Upper lobe of left lung (tissue), 4 donors: Measurements from ENCODE around the gene MLXIPL.

Experiments
- EP300 ChIP-seq, 4 donors: sonication (generic); formaldehyde crosslinking; IDR thresholded peaks; one replicate each; pipeline ENCODE4 v1.5.1; 2017; ENCODE audit warnings: antibody characterized with exemption in 4 of 4, control low read depth in 2 of 4
- POLR2A ChIP-seq, 4 donors: fragments of 450-650 bp; IDR thresholded peaks; one replicate each; pipeline ENCODE4 v1.5.1; 2016 to 2017; ENCODE audit warnings: antibody characterized with exemption in 4 of 4, mild to moderate bottlenecking in 2 of 4
- POLR2AphosphoS5 ChIP-seq, 2 donors: sonication (generic); formaldehyde crosslinking; IDR thresholded peaks; one replicate each; pipeline ENCODE4 v1.5.1; 2017; ENCODE audit warnings: antibody characterized with exemption in 2 of 2
- TF ChIP-seq, protein P1 (sequence below), 6 experiments: fragments of 450-650 bp in 4 of 6; fragments of 200-600 bp in 2 of 6; sonication (generic) in 2 of 6; IDR thresholded peaks; one replicate each; pipeline ENCODE4 v1.5.1; 2016 to 2019; ENCODE audit warnings: antibody characterized with exemption in 6 of 6

DNA sequence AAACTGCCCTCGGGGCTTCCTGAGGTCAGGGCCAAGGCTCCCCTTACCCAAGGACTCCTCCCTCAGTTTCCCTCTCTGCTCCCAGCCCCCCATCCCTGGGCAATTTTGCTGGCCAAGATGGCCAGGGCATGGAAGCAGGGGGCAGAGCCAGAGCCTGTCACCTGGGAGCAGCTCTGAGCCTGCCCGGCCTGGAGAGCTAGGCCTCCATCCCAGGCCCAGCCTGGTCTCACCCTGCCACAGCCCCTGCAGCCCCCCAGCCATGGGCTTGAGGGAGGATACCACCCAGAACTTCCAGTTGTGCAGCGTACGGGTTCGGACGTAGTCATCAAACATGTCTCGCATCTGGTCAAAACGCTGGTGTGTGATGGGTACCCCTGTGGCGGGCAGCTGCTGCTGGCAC, 29.0 kb downstream of the MLXIPL start:
- TF ChIP-seq, protein P1, sequence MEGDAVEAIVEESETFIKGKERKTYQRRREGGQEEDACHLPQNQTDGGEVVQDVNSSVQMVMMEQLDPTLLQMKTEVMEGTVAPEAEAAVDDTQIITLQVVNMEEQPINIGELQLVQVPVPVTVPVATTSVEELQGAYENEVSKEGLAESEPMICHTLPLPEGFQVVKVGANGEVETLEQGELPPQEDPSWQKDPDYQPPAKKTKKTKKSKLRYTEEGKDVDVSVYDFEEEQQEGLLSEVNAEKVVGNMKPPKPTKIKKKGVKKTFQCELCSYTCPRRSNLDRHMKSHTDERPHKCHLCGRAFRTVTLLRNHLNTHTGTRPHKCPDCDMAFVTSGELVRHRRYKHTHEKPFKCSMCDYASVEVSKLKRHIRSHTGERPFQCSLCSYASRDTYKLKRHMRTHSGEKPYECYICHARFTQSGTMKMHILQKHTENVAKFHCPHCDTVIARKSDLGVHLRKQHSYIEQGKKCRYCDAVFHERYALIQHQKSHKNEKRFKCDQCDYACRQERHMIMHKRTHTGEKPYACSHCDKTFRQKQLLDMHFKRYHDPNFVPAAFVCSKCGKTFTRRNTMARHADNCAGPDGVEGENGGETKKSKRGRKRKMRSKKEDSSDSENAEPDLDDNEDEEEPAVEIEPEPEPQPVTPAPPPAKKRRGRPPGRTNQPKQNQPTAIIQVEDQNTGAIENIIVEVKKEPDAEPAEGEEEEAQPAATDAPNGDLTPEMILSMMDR (IDR thresholded peaks at IDR 0.05) = no peak
- TF ChIP-seq POLR2A (IDR thresholded peaks at IDR 0.05) (no peak), EP300 (IDR thresholded peaks at IDR 0.05) (no peak), POLR2AphosphoS5 (IDR thresholded peaks at IDR 0.05) (no peak)
